ENCODE results near the gene CADPS2.

The CADPS2 gene

DNA sequence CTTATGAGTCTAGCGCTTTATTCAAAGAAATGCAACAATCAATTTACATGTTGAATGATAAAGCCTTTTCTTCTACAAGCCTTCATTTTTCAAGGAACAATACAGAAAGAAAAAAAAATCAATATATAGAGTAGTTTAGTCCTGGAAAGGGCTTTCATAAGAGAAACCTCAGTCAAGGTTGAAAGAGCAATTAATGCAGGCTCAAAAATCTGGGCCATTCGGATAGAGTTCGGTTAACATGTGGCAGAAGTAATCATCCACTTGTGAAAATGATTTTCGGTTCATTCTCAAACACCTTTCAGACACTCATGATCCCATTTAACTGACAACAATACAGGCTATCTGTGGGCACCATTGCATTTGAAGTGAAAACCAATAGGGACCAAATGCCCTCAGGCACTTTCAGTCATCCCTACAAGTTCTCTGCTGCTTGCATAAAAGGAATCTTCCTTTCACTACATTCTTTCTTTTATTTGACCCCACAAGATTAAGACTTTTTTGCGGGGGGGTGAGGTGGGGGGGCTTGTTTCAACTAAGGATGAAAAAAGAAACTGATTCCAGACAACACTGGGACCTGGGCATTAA is 365.2 kb downstream of the CADPS2 start:
- H3K27ac ChIP-seq: no peak overlapping the region
- H3K9me3 ChIP-seq (ENCODE audit: severe bottlenecking): no peaks in the 10 kb centered on the region
- TF ChIP-seq, protein P1, sequence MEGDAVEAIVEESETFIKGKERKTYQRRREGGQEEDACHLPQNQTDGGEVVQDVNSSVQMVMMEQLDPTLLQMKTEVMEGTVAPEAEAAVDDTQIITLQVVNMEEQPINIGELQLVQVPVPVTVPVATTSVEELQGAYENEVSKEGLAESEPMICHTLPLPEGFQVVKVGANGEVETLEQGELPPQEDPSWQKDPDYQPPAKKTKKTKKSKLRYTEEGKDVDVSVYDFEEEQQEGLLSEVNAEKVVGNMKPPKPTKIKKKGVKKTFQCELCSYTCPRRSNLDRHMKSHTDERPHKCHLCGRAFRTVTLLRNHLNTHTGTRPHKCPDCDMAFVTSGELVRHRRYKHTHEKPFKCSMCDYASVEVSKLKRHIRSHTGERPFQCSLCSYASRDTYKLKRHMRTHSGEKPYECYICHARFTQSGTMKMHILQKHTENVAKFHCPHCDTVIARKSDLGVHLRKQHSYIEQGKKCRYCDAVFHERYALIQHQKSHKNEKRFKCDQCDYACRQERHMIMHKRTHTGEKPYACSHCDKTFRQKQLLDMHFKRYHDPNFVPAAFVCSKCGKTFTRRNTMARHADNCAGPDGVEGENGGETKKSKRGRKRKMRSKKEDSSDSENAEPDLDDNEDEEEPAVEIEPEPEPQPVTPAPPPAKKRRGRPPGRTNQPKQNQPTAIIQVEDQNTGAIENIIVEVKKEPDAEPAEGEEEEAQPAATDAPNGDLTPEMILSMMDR (IDR thresholded peaks at IDR 0.05; ENCODE audit: low read depth, low read length): no peak
- H3K27me3 ChIP-seq (ENCODE audit: insufficient read depth, low read depth, severe bottlenecking): no peaks in the 10 kb centered on the region
- no peak for DNase-seq
- H3K36me3 ChIP-seq: no peaks in the 10 kb centered on the region
- no peak overlapping the region for H3K4me3 ChIP-seq (ENCODE audit: low read depth, low read length)

DNA sequence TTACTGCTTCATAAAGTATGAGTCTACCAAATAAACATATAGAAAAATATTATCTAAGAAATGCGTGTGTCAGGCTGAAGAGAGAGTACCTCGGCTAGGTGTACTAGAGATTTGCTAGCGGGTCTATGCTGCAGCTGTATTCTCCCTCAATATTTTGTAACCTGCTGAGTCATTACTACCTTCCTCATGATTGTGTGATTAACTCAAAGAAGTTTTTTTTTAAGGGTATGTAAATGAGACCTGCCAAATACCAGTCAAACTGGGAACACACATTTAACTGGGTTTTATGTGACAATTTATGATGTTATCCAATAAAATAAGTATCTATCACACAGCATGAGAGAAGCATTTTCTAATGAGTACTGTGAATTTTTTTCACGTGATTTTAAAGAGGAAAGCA is 367.8 kb downstream of the CADPS2 start:
- H3K4me3 ChIP-seq (ENCODE audit: low read depth, low read length): no peak overlapping the region
- no peaks in the 10 kb centered on the region for H3K36me3 ChIP-seq
- H3K27me3 ChIP-seq (ENCODE audit: insufficient read depth, low read depth, severe bottlenecking): no peaks in the 10 kb centered on the region
- no peaks in the 10 kb centered on the region for H3K9me3 ChIP-seq (ENCODE audit: severe bottlenecking)
- TF ChIP-seq, protein P1 (IDR thresholded peaks at IDR 0.05; ENCODE audit: low read depth, low read length): no peak
- DNase-seq: no peak
- H3K27ac ChIP-seq: no peak overlapping the region

DNA sequence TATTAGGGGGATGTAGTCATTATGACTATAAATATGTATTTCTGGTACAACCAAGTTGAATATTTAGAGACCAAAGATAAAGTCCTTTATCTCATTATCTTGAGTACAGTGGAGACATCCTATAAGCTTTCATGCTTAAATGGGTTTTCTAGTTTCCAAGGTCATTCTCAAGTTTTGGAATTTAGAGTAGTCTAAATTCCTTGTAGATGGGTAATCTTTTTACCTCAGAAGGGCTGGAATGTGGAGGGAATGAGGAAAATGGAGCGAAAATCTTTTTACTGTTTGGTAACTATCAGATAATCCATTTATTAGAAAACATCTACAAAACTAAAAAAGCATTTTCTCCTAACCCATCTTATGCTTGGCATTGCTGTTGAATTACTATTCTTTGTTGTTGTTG is 368.7 kb downstream of the CADPS2 start:
- no peaks in the 10 kb centered on the region for H3K9me3 ChIP-seq (ENCODE audit: severe bottlenecking)
- H3K27me3 ChIP-seq (ENCODE audit: insufficient read depth, low read depth, severe bottlenecking): no peaks in the 10 kb centered on the region
- H3K4me3 ChIP-seq (ENCODE audit: low read depth, low read length): no peak overlapping the region
- no peak for DNase-seq
- H3K27ac ChIP-seq: no peak overlapping the region
- TF ChIP-seq, protein P1 (IDR thresholded peaks at IDR 0.05; ENCODE audit: low read depth, low read length): no peak
- no peaks in the 10 kb centered on the region for H3K36me3 ChIP-seq

DNA sequence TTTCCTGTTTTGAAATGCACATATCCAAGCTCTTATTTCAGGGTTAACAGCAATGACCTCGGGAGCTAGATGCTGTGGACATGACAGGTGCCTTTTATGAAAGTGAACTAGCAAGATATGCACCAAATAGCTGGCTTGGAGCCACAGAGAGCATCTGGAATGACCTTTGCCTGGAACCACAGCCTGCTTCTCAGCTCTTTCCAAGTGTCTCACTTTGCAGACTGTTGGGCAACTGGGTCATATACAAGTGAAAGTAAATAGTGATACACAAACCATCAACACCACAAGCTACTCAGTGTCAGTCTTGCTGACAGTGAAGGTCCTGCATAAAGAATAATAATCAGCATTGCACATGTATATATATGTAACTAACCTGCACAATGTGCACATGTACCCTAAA is 370.9 kb downstream of the CADPS2 start:
- H3K36me3 ChIP-seq: no peaks in the 10 kb centered on the region
- no peak overlapping the region for H3K27ac ChIP-seq
- TF ChIP-seq, protein P1 (IDR thresholded peaks at IDR 0.05; ENCODE audit: low read depth, low read length): no peak
- no peak overlapping the region for H3K4me3 ChIP-seq (ENCODE audit: low read depth, low read length)
- H3K27me3 ChIP-seq (ENCODE audit: insufficient read depth, low read depth, severe bottlenecking): no peaks in the 10 kb centered on the region
- no peak for DNase-seq
- H3K9me3 ChIP-seq (ENCODE audit: severe bottlenecking): no peaks in the 10 kb centered on the region

DNA sequence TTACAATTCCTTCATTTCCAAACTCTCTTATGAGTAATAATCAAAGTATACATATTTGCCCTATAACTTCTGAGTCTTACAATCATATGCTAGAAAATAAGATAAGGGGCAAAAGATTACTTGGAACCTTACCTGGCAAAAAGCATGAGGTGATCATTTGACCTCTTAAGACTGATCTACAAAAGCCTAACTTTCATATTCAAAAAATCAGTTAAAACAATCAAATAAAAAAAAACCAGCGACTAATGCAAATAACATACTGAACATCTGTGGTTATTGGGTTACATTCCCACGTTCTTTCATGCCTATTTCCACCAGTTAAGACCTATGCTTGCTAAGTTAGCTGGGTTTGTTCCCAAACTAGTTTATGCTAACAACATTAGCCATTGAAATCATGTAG is 375.0 kb downstream of the CADPS2 start:
- Histone ChIP-seq H3K4me3 (ENCODE audit: low read depth, low read length) (no peak overlapping the region), H3K36me3 (no peaks in the 10 kb centered on the region), H3K9me3 (ENCODE audit: severe bottlenecking) (no peaks in the 10 kb centered on the region), H3K27ac (no peak overlapping the region), H3K27me3 (ENCODE audit: insufficient read depth, low read depth, severe bottlenecking) (no peaks in the 10 kb centered on the region)
- no peak for DNase-seq
- TF ChIP-seq, protein P1 (IDR thresholded peaks at IDR 0.05; ENCODE audit: low read depth, low read length): no peak

DNA sequence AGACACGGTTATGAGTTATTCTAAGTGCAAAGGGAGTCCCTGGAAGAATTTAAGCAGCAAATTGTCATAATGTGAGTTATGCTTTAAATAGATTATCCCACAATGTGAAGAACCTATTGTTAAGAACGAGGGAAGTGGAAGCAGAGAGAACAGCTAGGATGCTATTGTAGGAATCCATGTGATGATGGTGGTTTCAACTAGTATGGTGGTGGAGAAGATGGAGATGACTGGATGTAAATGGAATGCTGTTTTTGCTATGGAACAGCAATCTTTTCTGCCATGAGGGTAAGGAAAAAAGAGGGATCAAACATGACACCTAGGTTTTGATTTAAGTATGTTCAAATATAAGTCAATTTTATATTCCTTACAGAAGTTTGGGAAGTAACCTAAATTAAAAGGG is 378.7 kb downstream of the CADPS2 start:
- Histone ChIP-seq H3K36me3 (no peaks in the 10 kb centered on the region), H3K27ac (no peak overlapping the region), H3K4me3 (ENCODE audit: low read depth, low read length) (no peak overlapping the region), H3K27me3 (ENCODE audit: insufficient read depth, low read depth, severe bottlenecking) (no peaks in the 10 kb centered on the region), H3K9me3 (ENCODE audit: severe bottlenecking) (no peaks in the 10 kb centered on the region)
- TF ChIP-seq, protein P1 (IDR thresholded peaks at IDR 0.05; ENCODE audit: low read depth, low read length): no peak
- DNase-seq: no peak
